H1 (cell line): ENCODE measurements around the gene SATL1. TPM values are rescaled to one million over a fixed set of nuclear protein-coding genes. Genes with fewer than 3 reads are reported as not detected.

Source experiments
- CTCF ChIA-PET: fragments of 300-600 bp; sonication (Branson Sonifier 250); formaldehyde crosslinking; loops from one replicate; lab custom pipeline; 2021; ENCODE audit not compliant: partially characterized antibody; lab: Charles Lee
- POLR2A ChIA-PET: fragments of 300-600 bp; sonication (Branson Sonifier 250); formaldehyde crosslinking; loops from one replicate; lab custom pipeline; 2021; ENCODE audit warnings: inconsistent platforms; ENCODE audit not compliant: partially characterized antibody; lab: Charles Lee
- DNase-seq, 2 experiments: peaks; one replicate each; pipeline versions ENCODE4 v3.0.0 to v3.0.0-alpha.2; 2010 to 2022; ENCODE audit warnings: low spot score in 2 of 2, low read depth in 1 of 2, mixed read lengths in 1 of 2
- FAIRE-seq: peaks from 2 replicates; lab custom pipeline; 2011; peaks lifted over from hg19 to GRCh38; lab: Jason Lieb, UNC
- H2AFZ ChIP-seq: 2 replicates; pipeline ENCODE4 v1.8.1; 2012; ENCODE audit warnings: low read length, inconsistent platforms
- H2AK5ac ChIP-seq: 2 replicates; pipeline ENCODE4 v1.6.1; 2013; ENCODE audit warnings: low read depth, low read length
- H2BK120ac ChIP-seq: replicated peaks from 2 replicates; pipeline ENCODE3; 2013; ENCODE audit warnings: low read depth, low read length, inconsistent platforms
- H2BK12ac ChIP-seq: 2 replicates; pipeline ENCODE4 v1.6.1; 2013; ENCODE audit warnings: low read depth, low read length
- H2BK15ac ChIP-seq: 2 replicates; pipeline ENCODE4 v1.6.1; 2013; ENCODE audit warnings: low read length
- H2BK20ac ChIP-seq: 2 replicates; pipeline ENCODE4 v1.6.1; 2013; ENCODE audit warnings: low read length
- H2BK5ac ChIP-seq: 2 replicates; pipeline ENCODE4 v1.6.1; 2013; ENCODE audit warnings: low read depth, low read length
- H3K14ac ChIP-seq: 2 replicates; pipeline ENCODE4 v1.6.1; 2013; ENCODE audit warnings: inconsistent platforms; ENCODE audit not compliant: insufficient read length
- H3K18ac ChIP-seq: 2 replicates; pipeline ENCODE4 v1.6.1; 2013; ENCODE audit warnings: low read length; ENCODE audit errors: extremely low read depth
- H3K23ac ChIP-seq: 2 replicates; pipeline ENCODE4 v1.6.1; 2013; ENCODE audit warnings: inconsistent platforms; ENCODE audit not compliant: insufficient read length
- H3K23me2 ChIP-seq: 2 replicates; pipeline ENCODE4 v1.6.1; 2013; ENCODE audit warnings: low read depth, low read length
- H3K27ac ChIP-seq: 2 replicates; pipeline ENCODE4 v1.6.1; 2011; ENCODE audit warnings: low read depth, low read length, inconsistent platforms
- H3K27me3 ChIP-seq, 4 experiments: replicated peaks in 1 of 4; 1 replicate in 1 of 4; 2 replicates in 3 of 4; pipeline versions ENCODE4 v1.6.1 to v1.8.1; 2011 to 2013; ENCODE audit warnings: low read length in 3 of 4, mild to moderate bottlenecking in 3 of 4, inconsistent platforms in 2 of 4, mixed read lengths in 2 of 4, moderate library complexity in 1 of 4; ENCODE audit not compliant: control insufficient read depth in 3 of 4, insufficient read depth in 3 of 4; ENCODE audit errors: extremely low read depth in 1 of 4
- H3K36me3 ChIP-seq, 4 experiments: 2 replicates each; pipeline versions ENCODE4 v1.6.1 to v1.8.1; 2011 to 2013; ENCODE audit warnings: mild to moderate bottlenecking in 4 of 4, low read length in 3 of 4, moderate library complexity in 2 of 4, control low read depth in 1 of 4, inconsistent platforms in 1 of 4; ENCODE audit not compliant: insufficient read depth in 4 of 4, control insufficient read depth in 2 of 4
- H3K4ac ChIP-seq: replicated peaks from 2 replicates; pipeline ENCODE3; 2013; ENCODE audit warnings: low read length, low read depth, mixed read lengths, inconsistent platforms; ENCODE audit not compliant: insufficient read length
- H3K4me1 ChIP-seq, 4 experiments: replicated peaks in 1 of 4; 1 replicate in 1 of 4; 2 replicates in 3 of 4; pipeline versions ENCODE4 v1.6.1 to v1.8.1; 2011 to 2013; ENCODE audit warnings: low read length in 3 of 4, inconsistent platforms in 2 of 4, mixed read lengths in 1 of 4; ENCODE audit not compliant: insufficient read depth in 4 of 4, control insufficient read depth in 3 of 4
- H3K4me2 ChIP-seq, 2 experiments: 2 replicates each; pipeline versions ENCODE4 v1.6.1 to v1.8.1; 2011 to 2013; ENCODE audit warnings: low read depth in 2 of 2, low read length in 2 of 2, control low read depth in 1 of 2, inconsistent platforms in 1 of 2, mild to moderate bottlenecking in 1 of 2; ENCODE audit not compliant: insufficient read depth in 1 of 2
- H3K4me3 ChIP-seq, 4 experiments: fragments of 200-600, 300-600 bp in 1 of 4; sonication (generic), shearing (Covaris generic), sonication (Bioruptor Twin) in 1 of 4; 2 replicates each; pipeline versions ENCODE4 v1.5.1 to v1.8.1; 2011 to 2016; ENCODE audit warnings: low read length in 4 of 4, low read depth in 3 of 4, control low read depth in 2 of 4, inconsistent platforms in 2 of 4, mild to moderate bottlenecking in 2 of 4, mixed read lengths in 1 of 4, moderate library complexity in 1 of 4; ENCODE audit not compliant: insufficient read depth in 2 of 4; ENCODE audit errors: extremely low read depth in 1 of 4
- H3K56ac ChIP-seq: replicated peaks from 2 replicates; pipeline ENCODE3; 2013; ENCODE audit warnings: low read depth, mild to moderate bottlenecking, mixed read lengths, low read length, inconsistent platforms; ENCODE audit not compliant: insufficient read length
- H3K79me1 ChIP-seq: 2 replicates; pipeline ENCODE4 v1.6.1; 2013; ENCODE audit warnings: low read depth, low read length, control low read depth
- H3K79me2 ChIP-seq, 2 experiments: 2 replicates each; pipeline versions ENCODE4 v1.6.1 to v1.8.1; 2012 to 2013; ENCODE audit warnings: low read length in 2 of 2, mild to moderate bottlenecking in 2 of 2, inconsistent platforms in 1 of 2; ENCODE audit not compliant: insufficient read depth in 2 of 2, control insufficient read depth in 1 of 2
- H3K9ac ChIP-seq, 4 experiments: replicated peaks in 1 of 4; 1 replicate in 1 of 4; 2 replicates in 3 of 4; pipeline versions ENCODE4 v1.6.1 to v1.8.1; 2011 to 2013; ENCODE audit warnings: low read depth in 3 of 4, low read length in 3 of 4, control low read depth in 2 of 4, mild to moderate bottlenecking in 2 of 4, moderate library complexity in 2 of 4, inconsistent platforms in 1 of 4; ENCODE audit errors: extremely low read depth in 1 of 4
- H3K9me3 ChIP-seq, 2 experiments: 2 replicates each; pipeline versions ENCODE4 v1.6.1 to v1.8.1; 2012 to 2013; ENCODE audit warnings: mild to moderate bottlenecking in 2 of 2, moderate library complexity in 2 of 2, control low read depth in 1 of 2, inconsistent platforms in 1 of 2, low read depth in 1 of 2, low read length in 1 of 2, mixed read lengths in 1 of 2; ENCODE audit not compliant: insufficient read depth in 2 of 2
- H4K20me1 ChIP-seq, 2 experiments: replicated peaks in 1 of 2; 2 replicates each; pipeline versions ENCODE3 to v1.8.1; 2011 to 2013; ENCODE audit warnings: inconsistent platforms in 2 of 2, low read length in 2 of 2, mild to moderate bottlenecking in 1 of 2; ENCODE audit not compliant: insufficient read depth in 2 of 2, control insufficient read depth in 1 of 2
- H4K5ac ChIP-seq: 2 replicates; pipeline ENCODE4 v1.6.1; 2013; ENCODE audit warnings: low read length, low read depth, mixed read lengths, inconsistent platforms; ENCODE audit not compliant: insufficient read length
- H4K8ac ChIP-seq: 2 replicates; pipeline ENCODE4 v1.8.0; 2013; ENCODE audit warnings: mild to moderate bottlenecking, moderate library complexity, low read length, inconsistent platforms; ENCODE audit not compliant: insufficient read depth; ENCODE audit errors: extremely low read depth
- H4K91ac ChIP-seq: replicated peaks from 2 replicates; pipeline ENCODE3; 2013; ENCODE audit warnings: low read length, mixed read lengths, inconsistent platforms; ENCODE audit not compliant: insufficient read length
- ASH2L ChIP-seq: fragments of 200-600, 300-600 bp; sonication (generic); IDR thresholded peaks from one replicate; pipeline ENCODE4 v1.7.1; 2017; ENCODE audit warnings: low read length
- CHD1 ChIP-seq: IDR thresholded peaks from 2 replicates; pipeline ENCODE4 v1.6.1; 2012; ENCODE audit warnings: low read depth, low read length, improper control_type of control experiment
- CREB1 ChIP-seq: IDR thresholded peaks from 2 replicates; pipeline ENCODE4 v1.6.1; 2012; ENCODE audit warnings: inconsistent platforms
- EGR1 ChIP-seq: IDR thresholded peaks from 2 replicates; pipeline ENCODE4 v1.6.1; 2011; ENCODE audit warnings: low read depth, low read length, borderline replicate concordance
- GTF2F1 ChIP-seq: IDR thresholded peaks from 2 replicates; pipeline ENCODE4 v1.6.1; 2012; ENCODE audit warnings: low read depth, low read length, improper control_type of control experiment, borderline replicate concordance
- KDM4A ChIP-seq: IDR thresholded peaks from one replicate; pipeline ENCODE4 v1.7.1; 2012; ENCODE audit warnings: low read depth, mild to moderate bottlenecking, moderate library complexity, low read length, inconsistent platforms; ENCODE audit not compliant: severe bottlenecking
- NANOG ChIP-seq: IDR thresholded peaks from 2 replicates; pipeline ENCODE4 v1.6.1; 2011; ENCODE audit warnings: low read length, low read depth, mild to moderate bottlenecking, inconsistent platforms; ENCODE audit not compliant: insufficient read depth, poor library complexity, severe bottlenecking
- PHF8 ChIP-seq: fragments of 200-600 bp; sonication (generic); conservative IDR thresholded peaks from 2 replicates; pipeline ENCODE4 v1.7.1; 2012; ENCODE audit warnings: low read depth, mild to moderate bottlenecking, inconsistent platforms, low read length, moderate library complexity
- POLR2A ChIP-seq, 2 experiments: IDR thresholded peaks; 1 replicate in 1 of 2; 2 replicates in 1 of 2; pipeline ENCODE4 v1.6.1; 2011; ENCODE audit warnings: low read depth in 2 of 2, low read length in 2 of 2, mild to moderate bottlenecking in 2 of 2; ENCODE audit errors: control extremely low read depth in 1 of 2
- POLR2AphosphoS5 ChIP-seq: IDR thresholded peaks from 2 replicates; pipeline ENCODE4 v1.6.1; 2011; ENCODE audit warnings: low read depth, low read length
- POU5F1 ChIP-seq: IDR thresholded peaks from 2 replicates; pipeline ENCODE4 v1.6.1; 2011; ENCODE audit warnings: low read depth, mild to moderate bottlenecking, low read length, moderate library complexity
- RAD21 ChIP-seq, 2 experiments: IDR thresholded peaks in 1 of 2; conservative IDR thresholded peaks in 1 of 2; 2 replicates each; pipeline ENCODE4 v1.6.1; 2011; ENCODE audit warnings: low read depth in 2 of 2, low read length in 2 of 2, improper control_type of control experiment in 1 of 2, inconsistent platforms in 1 of 2, mild to moderate bottlenecking in 1 of 2, moderate library complexity in 1 of 2
- RXRA ChIP-seq: IDR thresholded peaks from 2 replicates; pipeline ENCODE4 v1.6.1; 2011; ENCODE audit warnings: low read depth, mild to moderate bottlenecking, low read length, moderate library complexity; ENCODE audit not compliant: insufficient read depth
- TBP ChIP-seq: IDR thresholded peaks from 2 replicates; pipeline ENCODE4 v1.6.1; 2011; ENCODE audit warnings: low read depth, low read length, improper control_type of control experiment
- WGBS, 2 experiments: shearing (Covaris generic) in 1 of 2; methylation state at CpG; one replicate each; pipeline versions ENCODE4 v1.1.6 to v1.1.7; 2013 to 2015; ENCODE audit warnings: low lambda C conversion rate in 2 of 2, mixed read lengths in 2 of 2, inconsistent platforms in 1 of 2, low coverage in 1 of 2, missing lambda C conversion rate in 1 of 2; ENCODE audit not compliant: insufficient replicate concordance in 2 of 2, insufficient coverage in 1 of 2, insufficient read length in 1 of 2; ENCODE audit errors: extremely low coverage in 1 of 2, missing lambda C conversion rate in 1 of 2; 5-methylcytosine and 5-hydroxymethylcytosine counted together
- polyA plus RNA-seq, 7 experiments: library from polyadenylated mRNA; depleted of rRNA in 3 of 7; stranded (reverse) in 5 of 7; unstranded in 2 of 7; fragments of >200 nt in 5 of 7; fragments of 200-250 nt in 2 of 7; gene quantifications; 1 replicate in 5 of 7; 2 replicates in 1 of 7; 4 replicates in 1 of 7; pipeline versions ENCODE4 v1.2.1 to v1.2.3, GENCODE V29; 2011 to 2013; ENCODE audit warnings: missing spikeins in 2 of 7, mixed read lengths in 2 of 7
- total RNA-seq: library from RNA; stranded (reverse); fragmentation: NEBNext Ultra II Directional; extraction: Animal tissue kit (Norgen Biotek cat#: 25700); gene quantifications from 2 replicates; pipeline ENCODE4 v1.2.1, GENCODE V29; 2021
- TF ChIP-seq, protein P1 (sequence below): IDR thresholded peaks from 2 replicates; pipeline ENCODE4 v1.6.1; 2011; ENCODE audit warnings: low read length, improper control_type of control experiment

Gene SATL1
- total and polyA plus RNA-seq, 2 of the 8 experiments (the other 6 are each of a cell fraction or from before 2014, with no cell fraction given): 0.06 to 0.17 TPM

DNA sequence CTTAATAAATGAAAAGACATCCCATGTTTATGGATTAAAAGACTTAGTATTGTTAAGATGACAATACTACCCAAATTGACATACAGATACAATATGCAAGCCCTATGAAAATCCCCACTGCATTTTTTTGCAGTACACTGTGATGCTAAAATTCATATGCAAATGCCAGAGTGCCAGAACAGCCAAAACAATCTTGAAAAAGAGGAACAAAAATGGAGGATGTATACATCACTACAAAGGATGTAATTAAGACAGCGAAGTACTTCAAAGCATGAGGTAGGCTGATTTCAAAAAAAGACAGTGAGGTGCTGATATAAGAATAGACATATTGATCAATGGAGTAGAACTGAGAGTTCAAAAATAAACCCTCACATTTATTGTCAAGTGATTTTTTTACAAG, 47.3 kb downstream of the SATL1 start:
- 92% methylated on average over 1 of the region's 1 CpG; no CpG with 5 or more reads in 1 of the 2 experiments for WGBS, 2 experiments
- no peak overlapping the region for H2AFZ ChIP-seq
- no peaks in the 10 kb centered on the region for H3K4me1 ChIP-seq
- peak; percentile 36 for FAIRE-seq
- ChIA-PET CTCF (no interaction called here), POLR2A (no interaction called here)
- H3K79me2 ChIP-seq: no peaks in the 10 kb centered on the region
- no peak overlapping the region for H3K14ac ChIP-seq
- H4K8ac ChIP-seq: no peak overlapping the region
- no peaks in the 10 kb centered on the region for H3K79me1 ChIP-seq
- no peak overlapping the region for H3K27ac ChIP-seq
- H2BK5ac ChIP-seq: no peak overlapping the region
- no peak overlapping the region for H4K91ac ChIP-seq
- H2BK15ac ChIP-seq: no peak overlapping the region
- H4K5ac ChIP-seq: no peak overlapping the region
- H2AK5ac ChIP-seq: no peak overlapping the region
- no peaks in the 10 kb centered on the region for H4K20me1 ChIP-seq
- no peak overlapping the region for H2BK120ac ChIP-seq
- no peak overlapping the region for H3K9ac ChIP-seq
- no peaks in the 10 kb centered on the region for H3K27me3 ChIP-seq
- no peak overlapping the region for H3K4ac ChIP-seq
- no peak overlapping the region for H3K23ac ChIP-seq
- no peak overlapping the region for H3K56ac ChIP-seq
- H3K4me2 ChIP-seq: no peak overlapping the region
- H3K4me3 ChIP-seq: no peak overlapping the region
- no peaks in the 10 kb centered on the region for H3K36me3 ChIP-seq
- H2BK12ac ChIP-seq: no peak overlapping the region
- H3K18ac ChIP-seq: no peak overlapping the region
- no peak overlapping the region for H2BK20ac ChIP-seq
- no peaks in the 10 kb centered on the region for H3K9me3 ChIP-seq
- DNase-seq: no peak
- H3K23me2 ChIP-seq: no peaks in the 10 kb centered on the region
- TF ChIP-seq EGR1 (no peak), KDM4A (no peak), CREB1 (no peak), POLR2AphosphoS5 (no peak), CHD1 (no peak), NANOG (no peak), POLR2A (IDR thresholded peaks at IDR 0.05; ENCODE audit: control extremely low read depth in 1 of 2, low read depth in 2 of 2, low read length in 2 of 2) (no peak), ASH2L (no peak), GTF2F1 (no peak), TBP (no peak), POU5F1 (no peak), PHF8 (no peak), RXRA (no peak), RAD21 (IDR thresholded peaks at IDR 0.05 in 1 of 2, conservative IDR thresholded peaks at IDR 0.05 in 1 of 2; ENCODE audit: low read depth in 2 of 2, low read length in 2 of 2) (no peak)
- TF ChIP-seq, protein P1, sequence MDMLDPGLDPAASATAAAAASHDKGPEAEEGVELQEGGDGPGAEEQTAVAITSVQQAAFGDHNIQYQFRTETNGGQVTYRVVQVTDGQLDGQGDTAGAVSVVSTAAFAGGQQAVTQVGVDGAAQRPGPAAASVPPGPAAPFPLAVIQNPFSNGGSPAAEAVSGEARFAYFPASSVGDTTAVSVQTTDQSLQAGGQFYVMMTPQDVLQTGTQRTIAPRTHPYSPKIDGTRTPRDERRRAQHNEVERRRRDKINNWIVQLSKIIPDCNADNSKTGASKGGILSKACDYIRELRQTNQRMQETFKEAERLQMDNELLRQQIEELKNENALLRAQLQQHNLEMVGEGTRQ: no peak
